Measurements from ENCODE around the gene CYP4F22. TPM values are rescaled to one million over a fixed set of nuclear protein-coding genes. Genes with fewer than 3 reads are reported as not detected.

Gene CYP4F22
- total RNA-seq, 1 experiment from 2014 or later: not detected

DNA sequence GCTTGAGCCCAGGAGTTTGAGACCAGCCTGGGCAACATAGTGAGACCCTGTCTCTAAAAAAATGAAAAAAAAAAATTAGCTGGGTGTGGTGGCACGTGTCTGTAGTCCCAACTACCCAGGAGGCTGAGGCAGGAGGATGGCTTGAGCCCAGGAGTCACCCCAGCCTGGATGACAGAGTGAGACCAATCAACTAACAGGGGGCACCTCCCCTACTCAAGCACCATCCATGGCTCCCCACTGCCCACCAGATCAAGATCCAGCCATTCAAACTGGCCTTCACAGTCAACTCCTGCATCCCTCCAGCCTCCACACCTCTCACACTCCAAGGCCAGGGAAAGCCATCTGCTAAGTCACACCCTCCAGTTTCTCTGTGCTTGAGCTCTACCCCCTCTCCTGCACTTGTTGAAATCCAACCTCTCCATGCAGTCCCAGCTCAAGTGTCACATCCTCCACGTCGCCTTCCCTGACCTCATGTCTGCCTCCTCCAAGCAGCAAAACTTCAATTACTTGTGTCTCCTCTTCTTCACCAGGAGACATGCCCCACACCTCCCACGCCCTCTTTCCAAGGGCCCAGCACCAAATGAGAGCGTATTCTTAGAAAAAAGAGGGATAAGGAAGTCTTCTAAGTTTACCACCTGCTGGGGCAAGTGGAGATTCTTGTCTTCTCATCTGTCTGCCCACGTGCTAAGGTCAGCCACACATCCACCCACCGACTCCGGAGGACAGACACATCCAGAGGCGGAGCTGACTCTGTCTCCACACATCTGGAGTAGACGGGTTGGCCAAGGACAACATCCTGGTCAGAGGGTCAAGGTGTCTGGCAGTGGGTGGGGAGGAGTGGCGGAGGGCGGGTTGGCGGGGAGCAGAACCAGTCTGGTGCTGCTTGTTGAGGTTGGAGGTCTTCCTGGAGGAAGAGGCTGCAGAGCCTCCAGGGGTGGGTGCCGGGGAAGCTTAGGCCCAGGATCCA is 974 bp upstream of the CYP4F22 start:
- no peak overlapping the region for H3K9ac ChIP-seq (ENCODE audit: extremely low read depth, insufficient read length, low read length)
- no peak overlapping the region for H2AK5ac ChIP-seq (ENCODE audit: insufficient read length, low read length)
- WGBS (ENCODE audit: extremely low coverage, insufficient read length, low lambda C conversion rate): no CpG with 5 or more reads among the region's 14 CpGs
- H2BK15ac ChIP-seq (ENCODE audit: low read depth, low read length): no peak overlapping the region; the same call in 1 of the 2 replicates
- peaks cover 2 to 27% (median 14%) of the 10 kb centered on the region in 3 experiments; a peak in 5 of 7 replicates for H3K36me3 Mint-ChIP-seq (ENCODE audit: insufficient read depth in 1 of 3, low read depth in 3 of 3)
- no peak for DNase-seq
- no peaks in the 10 kb centered on the region for H3K79me2 ChIP-seq (ENCODE audit: insufficient read depth, low read length)
- H3K27ac Mint-ChIP-seq: peak overlapping the region in 1 of 3 experiments; percentile 25; a peak in 1 of 7 replicates
- no peak overlapping the region for H2BK20ac ChIP-seq (ENCODE audit: low read depth, low read length, poor library complexity, severe bottlenecking)
- H4K91ac ChIP-seq (ENCODE audit: insufficient read length, low read depth, low read length): no peak overlapping the region
- H3T11ph ChIP-seq (ENCODE audit: low read length): no peak overlapping the region
- no peaks in the 10 kb centered on the region for H4K20me1 ChIP-seq (ENCODE audit: control insufficient read depth, insufficient read depth, insufficient read length)
- no peak overlapping the region for H3K56ac ChIP-seq (ENCODE audit: insufficient read length, low read depth, low read length)
- H3K27me3 ChIP-seq (ENCODE audit: insufficient read depth, low read length): no peaks in the 10 kb centered on the region
- peaks cover 4% of the 10 kb centered on the region; the same call in 1 of the 2 replicates for H3K27me3 Mint-ChIP-seq (ENCODE audit: low read depth)
- no peak overlapping the region for H2AFZ ChIP-seq (ENCODE audit: low read length)
- TF ChIP-seq, protein P1, sequence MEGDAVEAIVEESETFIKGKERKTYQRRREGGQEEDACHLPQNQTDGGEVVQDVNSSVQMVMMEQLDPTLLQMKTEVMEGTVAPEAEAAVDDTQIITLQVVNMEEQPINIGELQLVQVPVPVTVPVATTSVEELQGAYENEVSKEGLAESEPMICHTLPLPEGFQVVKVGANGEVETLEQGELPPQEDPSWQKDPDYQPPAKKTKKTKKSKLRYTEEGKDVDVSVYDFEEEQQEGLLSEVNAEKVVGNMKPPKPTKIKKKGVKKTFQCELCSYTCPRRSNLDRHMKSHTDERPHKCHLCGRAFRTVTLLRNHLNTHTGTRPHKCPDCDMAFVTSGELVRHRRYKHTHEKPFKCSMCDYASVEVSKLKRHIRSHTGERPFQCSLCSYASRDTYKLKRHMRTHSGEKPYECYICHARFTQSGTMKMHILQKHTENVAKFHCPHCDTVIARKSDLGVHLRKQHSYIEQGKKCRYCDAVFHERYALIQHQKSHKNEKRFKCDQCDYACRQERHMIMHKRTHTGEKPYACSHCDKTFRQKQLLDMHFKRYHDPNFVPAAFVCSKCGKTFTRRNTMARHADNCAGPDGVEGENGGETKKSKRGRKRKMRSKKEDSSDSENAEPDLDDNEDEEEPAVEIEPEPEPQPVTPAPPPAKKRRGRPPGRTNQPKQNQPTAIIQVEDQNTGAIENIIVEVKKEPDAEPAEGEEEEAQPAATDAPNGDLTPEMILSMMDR (conservative IDR thresholded peaks at IDR 0.05): no peak
- peaks cover 73% of the 10 kb centered on the region for H3K9me3 ChIP-seq (ENCODE audit: control insufficient read depth, low read depth, low read length)
- no peak overlapping the region for H4K5ac ChIP-seq (ENCODE audit: insufficient read length, low read depth, low read length)
- H3K27ac ChIP-seq (ENCODE audit: insufficient read length, low read depth, low read length): no peak overlapping the region
- no peaks in the 10 kb centered on the region for H3K4me1 Mint-ChIP-seq
- H3K4me2 ChIP-seq (ENCODE audit: insufficient read depth, insufficient read length, low read length): no peak overlapping the region
- no peak overlapping the region for H3K23ac ChIP-seq (ENCODE audit: insufficient read length, low read depth, low read length)
- H3K4ac ChIP-seq (ENCODE audit: low read depth, low read length): no peak overlapping the region
- H3K14ac ChIP-seq (ENCODE audit: insufficient read depth, low read length): no peak overlapping the region
- H3K79me1 ChIP-seq (ENCODE audit: insufficient read depth, low read depth, low read length, poor library complexity, severe bottlenecking): no peaks in the 10 kb centered on the region
- no peak overlapping the region for H3K18ac ChIP-seq (ENCODE audit: insufficient read length, low read depth, low read length)
- H2BK120ac ChIP-seq (ENCODE audit: low read depth, low read length, poor library complexity, severe bottlenecking): no peak overlapping the region
- no peaks in the 10 kb centered on the region for H3K4me1 ChIP-seq (ENCODE audit: insufficient read depth, low read length)
- H3K9me3 Mint-ChIP-seq: peaks cover 53 to 83% of the 10 kb centered on the region in 2 experiments
- H2BK5ac ChIP-seq (ENCODE audit: insufficient read length, low read length): no peak overlapping the region
- no peak overlapping the region for H2BK12ac ChIP-seq (ENCODE audit: insufficient read length, low read depth, low read length)
- no peaks in the 10 kb centered on the region for H3K23me2 ChIP-seq (ENCODE audit: insufficient read length, low read depth, low read length, poor library complexity, severe bottlenecking)
- H4K8ac ChIP-seq (replicated peaks; ENCODE audit: insufficient read length, low read depth, low read length): no peak overlapping the region
- H3K4me3 Mint-ChIP-seq: peak overlapping the region in 1 of 2 experiments; percentile 75; a peak in 1 of 5 replicates
